GM10266 (cell line): ENCODE measurements around the gene AQP3.

Source experiments
- DNase-seq: peaks from one replicate; pipeline ENCODE4 v3.0.0; 2012; ENCODE audit errors: extremely low spot score
- TF ChIP-seq, protein P1 (sequence below): IDR thresholded peaks from 2 replicates; pipeline ENCODE4 v1.5.1; 2012; ENCODE audit warnings: mild to moderate bottlenecking, low read depth; ENCODE audit not compliant: control insufficient read depth, insufficient read depth; ENCODE audit errors: missing control alignments

Gene AQP3

DNA sequence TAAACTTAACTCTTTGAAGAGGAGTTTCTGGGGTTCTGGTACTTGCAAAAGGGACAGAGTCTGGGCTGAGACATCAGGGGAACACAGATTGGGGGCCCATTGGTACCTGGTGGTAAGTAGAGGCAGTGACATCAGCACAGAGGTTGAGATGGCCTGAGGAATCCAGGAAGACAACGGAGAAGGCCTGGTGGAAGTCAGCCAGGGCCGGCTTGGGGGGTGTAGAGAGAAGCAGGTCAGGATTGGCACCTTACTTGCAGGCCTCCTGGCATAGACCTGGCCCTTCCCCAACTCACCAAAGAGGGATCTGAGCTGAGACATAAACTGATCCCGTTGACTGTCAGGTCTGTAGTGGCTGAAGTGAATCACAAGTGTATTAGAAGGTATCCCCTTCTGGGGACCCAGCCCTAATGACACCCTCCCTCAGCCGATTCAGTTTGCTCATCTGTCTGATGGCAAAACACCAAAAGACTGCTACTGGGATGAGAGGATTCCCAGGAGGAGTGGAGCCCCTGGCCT lies 20.9 kb upstream of the AQP3 start:
- DNase-seq, result peak; percentile 1
- TF ChIP-seq, protein P1, sequence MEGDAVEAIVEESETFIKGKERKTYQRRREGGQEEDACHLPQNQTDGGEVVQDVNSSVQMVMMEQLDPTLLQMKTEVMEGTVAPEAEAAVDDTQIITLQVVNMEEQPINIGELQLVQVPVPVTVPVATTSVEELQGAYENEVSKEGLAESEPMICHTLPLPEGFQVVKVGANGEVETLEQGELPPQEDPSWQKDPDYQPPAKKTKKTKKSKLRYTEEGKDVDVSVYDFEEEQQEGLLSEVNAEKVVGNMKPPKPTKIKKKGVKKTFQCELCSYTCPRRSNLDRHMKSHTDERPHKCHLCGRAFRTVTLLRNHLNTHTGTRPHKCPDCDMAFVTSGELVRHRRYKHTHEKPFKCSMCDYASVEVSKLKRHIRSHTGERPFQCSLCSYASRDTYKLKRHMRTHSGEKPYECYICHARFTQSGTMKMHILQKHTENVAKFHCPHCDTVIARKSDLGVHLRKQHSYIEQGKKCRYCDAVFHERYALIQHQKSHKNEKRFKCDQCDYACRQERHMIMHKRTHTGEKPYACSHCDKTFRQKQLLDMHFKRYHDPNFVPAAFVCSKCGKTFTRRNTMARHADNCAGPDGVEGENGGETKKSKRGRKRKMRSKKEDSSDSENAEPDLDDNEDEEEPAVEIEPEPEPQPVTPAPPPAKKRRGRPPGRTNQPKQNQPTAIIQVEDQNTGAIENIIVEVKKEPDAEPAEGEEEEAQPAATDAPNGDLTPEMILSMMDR, result no peak

DNA sequence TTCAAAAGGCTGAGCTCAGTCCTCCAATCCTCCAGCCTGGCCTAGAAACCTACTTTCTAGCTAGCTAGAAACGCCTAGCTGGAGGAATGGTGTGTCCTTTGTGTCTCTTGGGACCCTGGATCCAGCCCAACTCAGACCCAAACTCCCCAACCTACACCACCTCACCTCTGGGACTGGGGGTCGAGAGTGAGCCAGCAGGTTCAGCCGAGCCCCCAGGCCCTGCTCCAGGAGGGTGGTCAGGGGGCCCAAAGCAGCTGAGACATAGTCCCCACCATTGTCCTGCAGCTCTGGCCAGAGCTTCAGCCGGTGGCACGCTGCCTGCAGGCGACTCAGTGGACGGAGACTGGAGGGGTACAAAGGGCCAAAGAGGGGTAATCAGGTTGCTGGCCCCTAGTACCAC lies 20.1 kb upstream of the AQP3 start:
- TF ChIP-seq, protein P1, result no peak
- DNase-seq, result peak; percentile 7

DNA sequence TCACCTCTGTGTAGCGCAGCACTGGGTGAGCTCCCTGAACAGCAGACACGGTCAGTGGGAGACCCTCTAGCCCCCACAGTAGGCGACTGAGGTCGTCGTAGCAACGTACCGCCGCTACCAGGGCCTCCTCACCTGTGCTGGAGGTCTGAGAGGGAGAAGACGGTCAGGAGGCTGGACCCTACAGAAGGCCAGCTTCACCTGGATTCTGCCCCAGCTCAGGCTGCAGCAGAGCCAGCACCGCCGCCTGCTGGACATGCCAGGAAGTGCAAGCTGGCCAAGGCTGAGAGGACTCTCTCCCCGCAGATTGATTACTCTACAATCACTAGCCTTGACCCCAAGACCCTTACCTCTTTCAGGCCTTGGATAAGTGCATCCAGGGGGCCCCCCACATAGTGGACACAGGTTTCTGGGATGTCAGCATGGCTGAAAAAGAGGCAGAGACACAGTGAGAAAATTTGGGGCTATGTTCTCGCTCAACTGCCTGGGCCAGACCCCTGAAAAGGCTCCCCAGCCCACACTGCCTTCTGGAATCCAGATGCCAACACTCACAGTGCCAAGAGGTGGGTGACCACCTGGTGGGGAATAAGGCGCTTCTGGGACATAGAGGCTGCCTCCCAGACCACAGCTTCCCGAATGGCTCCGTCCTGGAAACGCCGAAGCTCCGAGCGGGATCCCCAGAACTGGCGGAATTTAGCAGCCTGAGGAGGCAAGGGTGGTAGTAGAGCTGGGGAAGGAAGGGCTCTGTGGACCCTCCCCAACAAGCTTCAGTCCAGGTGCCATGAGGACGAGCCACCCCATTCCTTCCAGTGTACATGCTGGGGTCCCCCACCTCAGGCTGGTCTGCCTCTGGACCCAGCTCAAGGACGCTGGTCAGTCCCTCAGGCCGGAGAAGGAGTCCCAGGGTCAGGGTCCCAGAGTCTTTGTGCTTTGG lies 19.4 kb upstream of the AQP3 start:
- TF ChIP-seq, protein P1, result peak; percentile 93
- DNase-seq, result peak; percentile 76

DNA sequence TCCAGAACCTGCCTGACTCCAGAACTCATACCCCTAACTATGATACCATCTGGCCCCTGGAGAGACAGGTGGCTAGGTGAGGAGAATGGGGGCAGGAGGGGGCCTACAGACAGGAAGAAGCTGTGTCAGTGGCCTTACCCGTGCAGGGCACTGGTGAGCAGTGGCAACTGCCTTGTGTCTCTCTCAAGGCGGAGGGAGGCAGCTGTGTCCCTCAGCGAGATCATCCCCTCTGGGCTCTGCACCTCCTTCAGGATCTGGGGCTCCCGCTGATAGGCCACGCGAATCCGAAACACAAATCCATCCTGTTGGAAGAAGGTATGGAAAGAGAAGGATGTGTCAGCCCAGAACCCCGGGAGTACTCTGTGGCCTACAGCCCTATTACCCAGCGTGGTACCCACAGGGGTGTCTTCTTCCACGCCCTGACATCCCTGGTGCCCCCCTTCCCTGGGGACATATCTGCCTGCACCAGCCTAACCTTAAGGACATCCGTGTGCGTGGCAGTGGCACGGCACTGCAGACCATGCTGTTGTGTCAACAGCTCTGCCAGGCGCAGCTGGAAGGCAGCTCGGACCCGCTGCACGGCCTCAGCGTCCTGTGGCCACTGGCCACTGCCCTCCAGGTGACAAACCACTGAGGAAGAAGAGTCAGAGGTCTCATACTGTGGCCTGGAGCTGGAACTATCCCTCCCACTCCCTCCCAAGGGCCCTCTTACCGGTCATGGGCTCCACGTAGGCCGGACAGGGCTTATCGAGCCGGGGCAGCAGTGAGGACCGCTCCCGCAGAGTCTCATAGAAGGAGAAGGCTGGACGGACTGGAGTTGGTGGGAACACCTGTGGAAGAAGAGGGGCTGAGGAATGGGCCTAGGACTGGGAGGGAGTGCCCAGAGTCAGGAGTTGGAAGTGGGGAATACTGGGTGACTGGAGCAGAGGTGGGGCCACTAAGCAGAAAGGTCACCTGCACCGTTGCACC lies 18.5 kb upstream of the AQP3 start:
- DNase-seq, result peak; percentile 10
- TF ChIP-seq, protein P1, result no peak

DNA sequence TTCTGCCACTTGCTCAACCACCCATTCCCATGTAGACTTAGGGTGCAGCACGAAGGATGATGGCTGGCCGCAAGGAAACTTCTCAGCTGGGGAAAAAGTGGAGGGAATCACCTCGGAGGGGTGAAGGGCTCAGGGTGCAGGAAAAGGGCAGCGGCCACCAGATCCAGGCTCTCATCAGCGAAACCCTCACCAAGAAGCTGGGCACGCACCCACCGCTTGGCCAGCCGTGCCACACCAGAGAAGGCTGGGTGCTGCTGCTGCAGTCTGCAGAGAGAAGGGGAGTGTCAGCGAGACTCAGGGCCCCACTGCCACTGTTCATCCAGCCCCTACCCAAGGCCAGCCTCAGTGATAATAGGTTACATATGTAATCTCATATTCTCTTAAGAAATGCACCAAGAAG lies 17.7 kb upstream of the AQP3 start:
- TF ChIP-seq, protein P1, result no peak
- DNase-seq, result no peak

DNA sequence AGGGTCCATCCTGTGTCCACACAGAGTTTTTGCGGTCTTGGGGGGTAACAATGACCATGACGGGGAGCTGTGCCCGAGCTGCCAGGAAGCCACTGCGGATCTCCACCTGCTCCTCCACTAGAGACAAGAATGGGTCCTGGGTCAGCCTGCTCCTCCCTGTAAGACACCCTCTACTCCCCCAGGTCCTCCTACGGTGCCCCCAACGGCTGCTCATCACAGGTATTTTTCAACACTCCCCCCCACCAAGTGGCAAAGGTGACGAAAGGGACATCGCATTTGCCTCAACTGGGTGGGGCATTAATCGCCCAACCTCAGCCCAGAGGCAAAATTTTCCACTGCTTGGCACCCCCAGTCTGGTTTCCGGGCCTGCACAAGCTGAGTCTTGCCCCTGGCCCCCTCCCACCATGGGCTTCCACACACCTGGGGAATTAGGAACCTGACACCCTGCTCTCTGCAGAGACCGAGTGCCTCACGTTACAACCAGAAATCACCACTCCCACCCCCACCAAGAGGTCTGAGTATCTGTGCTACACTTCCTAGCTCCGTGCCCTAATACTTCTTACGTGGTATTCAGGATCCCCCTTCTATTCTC lies 16.7 kb upstream of the AQP3 start:
- DNase-seq, result no peak
- TF ChIP-seq, protein P1, result no peak
